ENCODE data around the gene TMEM164. TPM values are rescaled to one million over a fixed set of nuclear protein-coding genes. Genes with fewer than 3 reads are reported as not detected.
A peak's percentile ranks its signal among the peaks of the same experiment; 100 is the strongest.

The TMEM164 gene
- total and polyA plus RNA-seq, 10 of the 15 experiments (the other 5 are each of a cell fraction or from before 2014, with no cell fraction given), result 0.61 to 18.3 (median 7.0) TPM

- ChIA-PET RAD21 (ENCODE audit: unreplicated experiment) (interaction anchor here (0.9 to 1.6 kb wide), 7 partner anchors 18 to 621 kb away, joined by 3 to 5 read pairs (median 3); no protein-coding TSS in a partner anchor), POLR2A (interaction anchor here (0.7 to 1.6 kb wide), 5 partner anchors 20 to 1134 kb away, joined by 3 to 6 read pairs (median 3); no protein-coding TSS in a partner anchor), SMC1A (ENCODE audit: uncharacterized antibody, unreplicated experiment) (interaction anchor here (0.8 to 2.5 kb wide), 2 partner anchors 41 to 115 kb away, joined by 3 to 6 read pairs; no protein-coding TSS in a partner anchor), CTCF (interaction anchor here (0.8 to 1.5 kb wide), 6 partner anchors 19 to 153 kb away, joined by 3 to 6 read pairs (median 4); no protein-coding TSS in a partner anchor)
- in situ Hi-C loops (cut with MboI), result no loop called here
- intact Hi-C loops (cut with micrococcal nuclease; ENCODE audit: unreplicated experiment), result loop anchor here (10.0 kb wide), 2 partner anchors 141 to 469 kb away; partner anchors contain the start of gene NXT2
- no peaks in the 10 kb centered on the region; the same call in 2 of the 3 replicates for H3K9me3 ChIP-seq (replicated peaks; ENCODE audit: control insufficient read depth, insufficient read depth, low read length)
- peaks cover 8% of the 10 kb centered on the region for H3K4me1 ChIP-seq (ENCODE audit: control insufficient read depth, insufficient read depth, low read length)
- ATAC-seq, result peak; percentile 44
- whole genome bisulfite sequencing (ENCODE audit: insufficient coverage, insufficient replicate concordance, low lambda C conversion rate, missing lambda C conversion rate), result 38% methylated on average over 46 of the region's 46 CpGs
- no TSS peak for BruUV-seq (replicated peaks)
- no peaks in the 10 kb centered on the region for H3K36me3 ChIP-seq (ENCODE audit: control insufficient read depth in 2 of 2, insufficient read depth in 2 of 2, low read length in 1 of 2)
- H4K20me1 ChIP-seq (ENCODE audit: control insufficient read depth, insufficient read depth), result no peaks in the 10 kb centered on the region
- no peak for DNase-seq (ENCODE audit: low read depth, low spot score)
- TF ChIP-seq JUNB (IDR thresholded peaks at IDR 0.05) (no peak), POLR2AphosphoS5 (IDR thresholded peaks at IDR 0.05; ENCODE audit: low read length) (0 out of 2 replicates have a peak, but pooled peaks have one; percentile 30), RUNX3 (IDR thresholded peaks at IDR 0.05; ENCODE audit: low read length) (peak; percentile 50), ZNF592 (IDR thresholded peaks at IDR 0.05) (no peak)
- peak overlapping the region; percentile 62 for H3K9ac ChIP-seq (ENCODE audit: control insufficient read depth, insufficient read depth, low read length)
- peak overlapping the region; percentile 72 for H3K4me2 ChIP-seq (ENCODE audit: control insufficient read depth, insufficient read depth)
- peak overlapping the region; percentile 68 for H3K4me3 ChIP-seq
- H3K27ac ChIP-seq (ENCODE audit: control insufficient read depth, insufficient read depth), result peak overlapping the region; percentile 10; the same call in 1 of the 2 replicates
- no peak for FAIRE-seq
- H3K27me3 ChIP-seq (replicated peaks in 1 of 2; ENCODE audit: control insufficient read depth in 2 of 2, insufficient read depth in 2 of 2, low read length in 1 of 2), result no peaks in the 10 kb centered on the region
- H2AFZ ChIP-seq (ENCODE audit: control insufficient read depth, low read depth, low read length), result no peak overlapping the region
- H3K79me2 ChIP-seq (ENCODE audit: control insufficient read depth, insufficient read depth, low read length), result no peaks in the 10 kb centered on the region; the same call in none of the 2 replicates
These were observed 548 bp downstream of the TMEM164 start for GRCh38 chrX:110003167-110004156.

All from GM12878 (cell line).